Vagina (tissue), 2 donors: Measurements from ENCODE around the gene LARP4.

Experiments used
- POLR2A ChIP-seq, 2 donors: fragments of 450-650 bp; IDR thresholded peaks; one replicate each; pipeline ENCODE4 v1.6.1; 2017; ENCODE audit warnings: antibody characterized with exemption in 2 of 2, mild to moderate bottlenecking in 2 of 2, moderate library complexity in 2 of 2
- POLR2AphosphoS5 ChIP-seq, 2 donors: sonication (generic); formaldehyde crosslinking; IDR thresholded peaks; one replicate each; pipeline ENCODE4 v1.9.0; 2017; ENCODE audit warnings: antibody characterized with exemption in 2 of 2, mild to moderate bottlenecking in 2 of 2, low read depth in 1 of 2; ENCODE audit not compliant: insufficient read depth in 1 of 2
- TF ChIP-seq, protein P1 (sequence below), 3 experiments: fragments of 450-650 bp in 2 of 3; fragments of 200-600 bp in 1 of 3; sonication (generic) in 1 of 3; IDR thresholded peaks; one replicate each; pipeline ENCODE4 v1.5.1; 2017 to 2019; ENCODE audit warnings: antibody characterized with exemption in 3 of 3, mild to moderate bottlenecking in 2 of 3, moderate library complexity in 2 of 3

DNA sequence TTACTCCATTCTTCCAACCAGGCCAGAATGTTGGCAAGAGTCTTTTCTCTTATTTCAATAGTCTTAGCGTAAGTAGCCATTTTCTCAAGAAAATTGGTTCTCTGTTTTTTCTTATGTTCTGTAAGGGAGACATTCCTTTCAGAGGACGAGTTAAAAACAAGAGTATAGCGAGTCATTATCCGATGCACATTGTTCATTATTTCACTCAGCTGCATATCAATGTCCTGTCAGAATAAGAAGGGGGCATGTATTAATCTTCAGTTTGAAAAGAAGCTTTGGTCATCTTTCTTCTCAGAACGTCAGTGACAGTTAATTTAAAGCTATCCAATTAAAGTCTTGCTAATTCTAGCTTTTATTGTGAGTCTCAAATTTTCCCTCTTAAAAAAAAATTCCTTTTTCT, 37.5 kb upstream of the LARP4 start:
- TF ChIP-seq, protein P1, sequence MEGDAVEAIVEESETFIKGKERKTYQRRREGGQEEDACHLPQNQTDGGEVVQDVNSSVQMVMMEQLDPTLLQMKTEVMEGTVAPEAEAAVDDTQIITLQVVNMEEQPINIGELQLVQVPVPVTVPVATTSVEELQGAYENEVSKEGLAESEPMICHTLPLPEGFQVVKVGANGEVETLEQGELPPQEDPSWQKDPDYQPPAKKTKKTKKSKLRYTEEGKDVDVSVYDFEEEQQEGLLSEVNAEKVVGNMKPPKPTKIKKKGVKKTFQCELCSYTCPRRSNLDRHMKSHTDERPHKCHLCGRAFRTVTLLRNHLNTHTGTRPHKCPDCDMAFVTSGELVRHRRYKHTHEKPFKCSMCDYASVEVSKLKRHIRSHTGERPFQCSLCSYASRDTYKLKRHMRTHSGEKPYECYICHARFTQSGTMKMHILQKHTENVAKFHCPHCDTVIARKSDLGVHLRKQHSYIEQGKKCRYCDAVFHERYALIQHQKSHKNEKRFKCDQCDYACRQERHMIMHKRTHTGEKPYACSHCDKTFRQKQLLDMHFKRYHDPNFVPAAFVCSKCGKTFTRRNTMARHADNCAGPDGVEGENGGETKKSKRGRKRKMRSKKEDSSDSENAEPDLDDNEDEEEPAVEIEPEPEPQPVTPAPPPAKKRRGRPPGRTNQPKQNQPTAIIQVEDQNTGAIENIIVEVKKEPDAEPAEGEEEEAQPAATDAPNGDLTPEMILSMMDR (IDR thresholded peaks at IDR 0.05) = no peak
- TF ChIP-seq POLR2A (IDR thresholded peaks at IDR 0.05) = no peak
- TF ChIP-seq POLR2AphosphoS5 (IDR thresholded peaks at IDR 0.05; ENCODE audit: insufficient read depth in 1 of 2, low read depth in 1 of 2) = no peak
